Liver (tissue), 10 donors: ENCODE results near the gene CEACAM1. TPM values are rescaled to one million over a fixed set of nuclear protein-coding genes. Genes with fewer than 3 reads are reported as not detected.

ENCODE experiments used
- DNase-seq: peaks from one replicate; pipeline ENCODE4 v3.0.0-alpha.2; 2017; ENCODE audit warnings: low spot score
- H3K27ac ChIP-seq, 2 donors: one replicate each; pipeline ENCODE4 v1.7.0; 2013; ENCODE audit warnings: inconsistent platforms in 2 of 2, low read length in 2 of 2, control low read depth in 1 of 2, low read depth in 1 of 2, mild to moderate bottlenecking in 1 of 2
- H3K27me3 ChIP-seq, 4 donors: one replicate each; pipeline versions ENCODE4 v1.6.1 to v1.7.0; 2013; ENCODE audit warnings: low read length in 3 of 4, inconsistent platforms in 1 of 4, mild to moderate bottlenecking in 1 of 4, moderate library complexity in 1 of 4; ENCODE audit not compliant: control insufficient read depth in 4 of 4, insufficient read depth in 4 of 4
- H3K36me3 ChIP-seq, 4 donors: one replicate each; pipeline versions ENCODE4 v1.6.1 to v1.7.0; 2013; ENCODE audit warnings: low read length in 3 of 4, mild to moderate bottlenecking in 3 of 4, low read depth in 1 of 4, moderate library complexity in 1 of 4; ENCODE audit not compliant: control insufficient read depth in 4 of 4, insufficient read depth in 3 of 4
- H3K4me1 ChIP-seq, 4 donors: one replicate each; pipeline versions ENCODE4 v1.6.1 to v1.7.0; 2013; ENCODE audit warnings: low read length in 3 of 4, mild to moderate bottlenecking in 3 of 4, moderate library complexity in 1 of 4; ENCODE audit not compliant: control insufficient read depth in 4 of 4, insufficient read depth in 4 of 4
- H3K4me3 ChIP-seq, 3 donors: one replicate each; pipeline versions ENCODE4 v1.6.1 to v1.7.0; 2013; ENCODE audit warnings: low read length in 3 of 3, control low read depth in 1 of 3, low read depth in 1 of 3, mild to moderate bottlenecking in 1 of 3
- H3K9ac ChIP-seq, 2 donors: one replicate each; pipeline ENCODE4 v1.7.0; 2013; ENCODE audit warnings: low read length in 2 of 2, mild to moderate bottlenecking in 2 of 2, moderate library complexity in 2 of 2, control low read depth in 1 of 2, low read depth in 1 of 2
- H3K9me3 ChIP-seq, 4 donors: one replicate each; pipeline versions ENCODE4 v1.6.1 to v1.7.0; 2013; ENCODE audit warnings: low read length in 3 of 4; ENCODE audit not compliant: control insufficient read depth in 4 of 4
- EGR1 ChIP-seq, 2 donors: IDR thresholded peaks; 2 replicates each; pipeline ENCODE4 v1.6.1; 2016 to 2018; ENCODE audit warnings: antibody characterized with exemption in 2 of 2, low read depth in 2 of 2
- WGBS: extraction: QIAGEN DNeasy Blood & Tissue Kit; methylation state at CpG from one replicate; pipeline ENCODE4 v1.1.7; 2013; 5-methylcytosine and 5-hydroxymethylcytosine counted together
- polyA plus RNA-seq, 2 donors: library from polyadenylated mRNA; stranded (reverse) in 1 of 2; unstranded in 1 of 2; fragments of 200-250 nt in 1 of 2; fragments of >200 nt in 1 of 2; fragmentation: Nextera tagmentation in 1 of 2; extraction: Ambion mirVana in 1 of 2; gene quantifications; one replicate each; pipeline versions ENCODE4 v1.2.1 to v1.2.3, GENCODE V29; 2013 to 2015
- small RNA-seq: library from RNA; depleted of rRNA; stranded (forward); fragments of <200 nt; gene quantifications from one replicate; pipeline ENCODE3, GENCODE V24; 2014
- total RNA-seq, 2 donors: library from RNA; depleted of rRNA; stranded (reverse); fragments of >200 nt; gene quantifications; one replicate each; pipeline ENCODE4 v1.2.3, GENCODE V29; 2014
- TF ChIP-seq, protein P1 (sequence below): IDR thresholded peaks from 2 replicates; pipeline ENCODE4 v1.6.1; 2016; ENCODE audit warnings: antibody characterized with exemption
- donor health status: healthy.
- donor health status: healthy.
- donor health status: healthy.
- donor health status: healthy.
- donor health status: healthy.

CEACAM1 gene
- total and polyA plus RNA-seq, 4 donors: 8.3 to 36.7 (median 26.8) TPM

GRCh38 chr19:42459926-42460325 is 68.4 kb downstream of the CEACAM1 start:
- H3K4me1 ChIP-seq: no peaks in the 10 kb centered on the region
- no peaks in the 10 kb centered on the region for H3K27me3 ChIP-seq
- WGBS: 69% methylated on average over 2 of the region's 2 CpGs
- H3K36me3 ChIP-seq: no peaks in the 10 kb centered on the region
- TF ChIP-seq EGR1 (IDR thresholded peaks at IDR 0.05; ENCODE audit: low read depth in 2 of 2): no peak
- TF ChIP-seq, protein P1, sequence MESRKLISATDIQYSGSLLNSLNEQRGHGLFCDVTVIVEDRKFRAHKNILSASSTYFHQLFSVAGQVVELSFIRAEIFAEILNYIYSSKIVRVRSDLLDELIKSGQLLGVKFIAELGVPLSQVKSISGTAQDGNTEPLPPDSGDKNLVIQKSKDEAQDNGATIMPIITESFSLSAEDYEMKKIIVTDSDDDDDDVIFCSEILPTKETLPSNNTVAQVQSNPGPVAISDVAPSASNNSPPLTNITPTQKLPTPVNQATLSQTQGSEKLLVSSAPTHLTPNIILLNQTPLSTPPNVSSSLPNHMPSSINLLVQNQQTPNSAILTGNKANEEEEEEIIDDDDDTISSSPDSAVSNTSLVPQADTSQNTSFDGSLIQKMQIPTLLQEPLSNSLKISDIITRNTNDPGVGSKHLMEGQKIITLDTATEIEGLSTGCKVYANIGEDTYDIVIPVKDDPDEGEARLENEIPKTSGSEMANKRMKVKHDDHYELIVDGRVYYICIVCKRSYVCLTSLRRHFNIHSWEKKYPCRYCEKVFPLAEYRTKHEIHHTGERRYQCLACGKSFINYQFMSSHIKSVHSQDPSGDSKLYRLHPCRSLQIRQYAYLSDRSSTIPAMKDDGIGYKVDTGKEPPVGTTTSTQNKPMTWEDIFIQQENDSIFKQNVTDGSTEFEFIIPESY: no peak
- H3K9me3 ChIP-seq: no peaks in the 10 kb centered on the region
- DNase-seq: no peak
- H3K4me3 ChIP-seq: no peak overlapping the region
- no peak overlapping the region for H3K9ac ChIP-seq
- H3K27ac ChIP-seq: no peak overlapping the region

Small RNA genes within 50 kb of the gene (small RNA-seq; reads per million reads assigned to genes)
- not detected for gene RNU4-60P

Other genes with a start within 250 kb of the CEACAM1 start
- gene PRR19, start 226.3 kb downstream of the CEACAM1 start, total RNA-seq: under 1 TPM in 1 of 2 donors, not detected in 1; 0.42 TPM
- gene PRR19, start 226.3 kb downstream of the CEACAM1 start, polyA plus RNA-seq: under 1 TPM; 0.27 to 0.43 TPM
- 10 to 100 TPM in 1 of 2 donors, 1 to 10 TPM in 1; 2.7 to 35.8 TPM for gene PAFAH1B3, start 225.9 kb downstream of the CEACAM1 start, total RNA-seq
- 1 to 10 TPM; 6.4 to 6.7 TPM for gene PAFAH1B3, start 225.9 kb downstream of the CEACAM1 start, polyA plus RNA-seq
- under 1 TPM in 1 of 2 donors, not detected in 1; 0.08 TPM for gene TMEM145, start 215.2 kb downstream of the CEACAM1 start, total RNA-seq
- gene TMEM145, start 215.2 kb downstream of the CEACAM1 start, polyA plus RNA-seq: under 1 TPM in 1 of 2 donors, not detected in 1; 0.02 TPM
- gene MEGF8, start 202.8 kb downstream of the CEACAM1 start, total RNA-seq: 10 to 100 TPM; 12.1 to 13.7 TPM
- gene MEGF8, start 202.8 kb downstream of the CEACAM1 start, polyA plus RNA-seq: 1 to 10 TPM; 1.2 to 6.7 TPM
- gene CNFN, start 138.2 kb downstream of the CEACAM1 start, total RNA-seq: not detected
- 1 to 10 TPM in 1 of 2 donors, under 1 TPM in 1; 0.57 to 1.2 TPM for gene CNFN, start 138.2 kb downstream of the CEACAM1 start, polyA plus RNA-seq
- gene LIPE, start 101.1 kb downstream of the CEACAM1 start, total RNA-seq: 1 to 10 TPM; 1.5 to 4.7 TPM
- 1 to 10 TPM in 1 of 2 donors, under 1 TPM in 1; 0.88 to 1.5 TPM for gene LIPE, start 101.1 kb downstream of the CEACAM1 start, polyA plus RNA-seq
- gene CXCL17, start 85.5 kb downstream of the CEACAM1 start, total RNA-seq: under 1 TPM in 1 of 2 donors, not detected in 1; 0.93 TPM
- gene CXCL17, start 85.5 kb downstream of the CEACAM1 start, polyA plus RNA-seq: under 1 TPM in 1 of 2 donors, not detected in 1; 0.10 TPM
- gene CEACAM8, start 66.4 kb upstream of the CEACAM1 start, total RNA-seq: 1 to 10 TPM in 1 of 2 donors, not detected in 1; 2.1 TPM
- gene CEACAM8, start 66.4 kb upstream of the CEACAM1 start, polyA plus RNA-seq: under 1 TPM; 0.07 to 0.16 TPM
- gene PSG3, start 212.0 kb upstream of the CEACAM1 start, total RNA-seq: not detected
- not detected for gene PSG3, start 212.0 kb upstream of the CEACAM1 start, polyA plus RNA-seq
- gene PSG8, start 237.2 kb upstream of the CEACAM1 start, total RNA-seq: not detected
- not detected for gene PSG8, start 237.2 kb upstream of the CEACAM1 start, polyA plus RNA-seq